NCI-H1694 (cell line): ENCODE results near the gene TTC36.
"Not testable (repeated sequence)": the region's sequence is repeated elsewhere in the genome, so short reads cannot be mapped to it uniquely, and the experiment has no call there.

Experiments
- DNase-seq: peaks from one replicate; lab custom pipeline; 2025; lab: John Stamatoyannopoulos, UW

TTC36 gene

GRCh38 chr11:118532091-118532490 lies 4.8 kb downstream of the TTC36 start:
- no peak for DNase-seq

- DNase-seq: no peak
These were observed 5.8 kb downstream of the TTC36 start for GRCh38 chr11:118532852-118533768.

- DNase-seq: no peak
These were observed 6.8 kb downstream of the TTC36 start for GRCh38 chr11:118533769-118534729.

GRCh38 chr11:118535261-118535660 lies 8.0 kb downstream of the TTC36 start:
- DNase-seq: no peak

- DNase-seq: no peak
These were observed 9.5 kb downstream of the TTC36 start for GRCh38 chr11:118536726-118537125.

- DNase-seq: no peak
These were observed 10.2 kb downstream of the TTC36 start for GRCh38 chr11:118537409-118537980.

GRCh38 chr11:118544010-118544646 lies 16.9 kb downstream of the TTC36 start:
- no peak for DNase-seq

- no peak for DNase-seq
These were observed 17.4 kb downstream of the TTC36 start for GRCh38 chr11:118544647-118545010.

GRCh38 chr11:118545533-118545932 lies 18.3 kb downstream of the TTC36 start:
- no peak for DNase-seq

GRCh38 chr11:118547132-118547531 lies 19.9 kb downstream of the TTC36 start:
- no peak for DNase-seq

- no peak for DNase-seq
These were observed 25.1 kb downstream of the TTC36 start for GRCh38 chr11:118552341-118552740.

GRCh38 chr11:118560806-118561205 lies 33.5 kb downstream of the TTC36 start:
- no peak for DNase-seq

- no peak for DNase-seq
These were observed 37.8 kb downstream of the TTC36 start for GRCh38 chr11:118565051-118565450.

- DNase-seq: no peak
These were observed 42.4 kb downstream of the TTC36 start for GRCh38 chr11:118569670-118570069.

- DNase-seq: no peak
These were observed 43.5 kb downstream of the TTC36 start for GRCh38 chr11:118570787-118571186.

- DNase-seq: not testable (repeated sequence)
These were observed 44.4 kb downstream of the TTC36 start for GRCh38 chr11:118571701-118572060.

GRCh38 chr11:118572061-118572980 lies 45.0 kb downstream of the TTC36 start, which contains the start of gene ARCN1:
Gene ARCN1, plus strand, starts transcription at chr11:118572409. Its CDS starts 139 bp downstream, at chr11:118572548.
- DNase-seq: peak; percentile 5

- no peak for DNase-seq
These were observed 45.8 kb downstream of the TTC36 start for GRCh38 chr11:118572981-118573550.

- DNase-seq: no peak
These were observed 47.4 kb downstream of the TTC36 start for GRCh38 chr11:118574636-118575035.

- DNase-seq: not testable (repeated sequence)
These were observed 50.7 kb downstream of the TTC36 start for GRCh38 chr11:118577995-118578394.
